ENCODE data around the gene PERM1.

Gene PERM1

GRCh38 chr1:945688-946556 lies 36.0 kb downstream of the PERM1 start:
- DNase-seq = no peak

GRCh38 chr1:944341-945325 lies 37.3 kb downstream of the PERM1 start:
- no peak for DNase-seq

DNA sequence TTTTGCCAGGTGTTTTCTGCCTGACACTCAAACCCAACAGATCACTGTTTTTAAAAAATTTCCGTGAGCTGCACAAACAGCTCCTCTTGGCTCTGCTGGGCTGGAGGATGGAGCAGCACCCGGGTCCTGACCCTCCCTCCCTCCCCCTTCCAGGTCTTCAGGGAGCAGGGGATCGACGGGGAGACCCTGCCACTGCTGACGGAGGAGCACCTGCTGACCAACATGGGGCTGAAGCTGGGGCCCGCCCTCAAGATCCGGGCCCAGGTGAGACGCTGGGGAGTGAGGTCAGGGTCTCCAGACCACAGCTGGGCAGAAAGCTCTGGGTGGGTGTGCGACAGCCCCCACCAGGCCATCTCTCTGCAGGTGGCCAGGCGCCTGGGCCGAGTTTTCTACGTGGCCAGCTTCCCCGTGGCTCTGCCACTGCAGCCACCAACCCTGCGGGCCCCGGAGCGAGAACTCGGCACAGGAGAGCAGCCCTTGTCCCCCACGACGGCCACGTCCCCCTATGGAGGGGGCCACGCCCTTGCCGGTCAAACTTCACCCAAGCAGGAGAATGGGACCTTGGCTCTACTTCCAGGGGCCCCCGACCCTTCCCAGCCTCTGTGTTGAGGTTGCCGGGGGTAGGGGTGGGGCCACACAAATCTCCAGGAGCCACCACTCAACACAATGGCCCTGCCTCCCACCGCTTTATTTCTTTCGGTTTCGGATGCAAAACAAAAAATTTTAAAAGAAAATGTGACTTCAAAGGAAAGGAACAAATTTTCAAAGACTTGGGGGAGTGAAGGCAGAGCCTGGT lies 38.1 kb downstream of the PERM1 start:
- DNase-seq = no peak

GRCh38 chr1:942864-943533 lies 38.9 kb downstream of the PERM1 start:
- peak; percentile 27 to 68 for DNase-seq

GRCh38 chr1:942411-942821 lies 39.5 kb downstream of the PERM1 start:
- DNase-seq = peak in 1 of 2 experiments; percentile 36

GRCh38 chr1:941588-942383 lies 40.1 kb downstream of the PERM1 start:
- DNase-seq = peak; percentile 83 to 95

DNA sequence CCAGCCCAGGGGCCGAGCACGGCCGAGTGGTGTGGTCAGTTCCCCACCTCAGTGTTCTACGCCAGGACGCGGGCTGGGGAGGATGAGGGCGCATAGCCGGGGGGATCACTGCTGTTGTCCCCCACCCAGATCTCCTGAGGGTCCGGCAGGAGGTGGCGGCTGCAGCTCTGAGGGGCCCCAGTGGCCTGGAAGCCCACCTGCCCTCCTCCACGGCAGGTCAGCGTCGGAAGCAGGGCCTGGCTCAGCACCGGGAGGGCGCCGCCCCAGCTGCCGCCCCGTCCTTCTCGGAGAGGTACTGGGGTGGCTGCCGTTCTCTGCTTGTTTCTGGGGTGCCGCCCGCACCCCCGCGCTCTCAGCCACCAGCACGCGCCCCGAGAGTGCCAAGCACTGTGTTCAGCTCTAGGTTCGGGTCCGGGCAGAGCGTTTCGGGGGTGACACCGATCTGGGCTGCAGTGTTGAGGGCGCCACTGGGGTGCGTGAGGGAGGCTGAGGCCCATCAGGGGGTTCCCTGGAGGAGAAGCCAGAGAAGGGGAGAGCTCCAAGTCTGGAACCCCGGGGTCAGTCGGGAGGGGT lies 40.8 kb downstream of the PERM1 start:
- no peak for DNase-seq

- DNase-seq = peak; percentile 70 to 90
Observed at GRCh38 chr1:940107-941014, 41.5 kb downstream of the PERM1 start.

GRCh38 chr1:939511-940106 lies 42.3 kb downstream of the PERM1 start:
- DNase-seq = no peak

- no peak for DNase-seq
Observed at GRCh38 chr1:938711-939489, 43.0 kb downstream of the PERM1 start.

GRCh38 chr1:938088-938683 lies 43.7 kb downstream of the PERM1 start:
- no peak for DNase-seq

- DNase-seq = no peak
Observed at GRCh38 chr1:937521-937920, 44.4 kb downstream of the PERM1 start.

DNA sequence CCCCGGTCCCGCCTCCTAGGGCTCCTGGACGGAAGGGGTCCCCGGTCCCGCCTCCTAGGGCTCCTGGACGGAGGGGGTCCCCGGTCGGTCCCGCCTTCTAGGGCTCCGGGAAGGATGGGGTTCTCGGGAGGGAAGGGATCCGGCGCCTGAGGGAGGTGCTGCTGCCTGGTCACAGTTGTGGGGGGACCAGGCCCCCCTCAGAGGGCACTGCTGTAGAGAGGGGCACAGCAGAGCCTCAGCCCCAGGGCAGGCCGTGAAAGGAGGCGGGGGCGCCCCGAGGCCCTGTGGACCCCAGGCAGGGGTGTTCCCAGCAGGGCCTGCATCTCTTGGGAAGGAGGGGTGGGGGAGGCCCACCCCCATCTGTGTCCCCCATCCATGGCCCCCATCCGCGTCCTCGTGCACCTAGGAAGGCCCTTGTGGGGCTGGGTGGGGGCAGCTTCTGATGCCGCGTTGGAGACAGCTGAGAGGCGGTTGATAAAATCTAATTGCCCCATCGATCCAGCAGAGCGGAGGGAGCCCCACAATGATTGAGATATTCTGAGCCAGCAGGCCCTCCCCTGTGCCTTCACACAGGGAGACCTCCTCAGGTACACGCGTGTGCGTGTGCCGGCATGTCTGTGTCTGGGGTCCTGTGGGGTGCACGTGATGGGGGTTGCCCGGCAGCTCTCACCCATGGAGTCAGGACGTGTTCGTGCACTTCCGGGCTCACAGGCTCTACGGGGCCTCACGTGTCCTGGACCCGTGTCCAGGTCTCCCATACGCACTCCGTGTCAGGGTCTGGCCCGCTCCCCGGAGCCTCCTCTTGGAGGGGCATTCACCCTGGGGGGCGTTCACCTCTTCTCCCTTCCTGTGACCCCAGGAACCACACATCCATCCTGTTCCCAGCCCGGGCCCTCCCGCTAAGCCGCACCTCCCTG lies 45.3 kb downstream of the PERM1 start:
- no peak for DNase-seq

DNA sequence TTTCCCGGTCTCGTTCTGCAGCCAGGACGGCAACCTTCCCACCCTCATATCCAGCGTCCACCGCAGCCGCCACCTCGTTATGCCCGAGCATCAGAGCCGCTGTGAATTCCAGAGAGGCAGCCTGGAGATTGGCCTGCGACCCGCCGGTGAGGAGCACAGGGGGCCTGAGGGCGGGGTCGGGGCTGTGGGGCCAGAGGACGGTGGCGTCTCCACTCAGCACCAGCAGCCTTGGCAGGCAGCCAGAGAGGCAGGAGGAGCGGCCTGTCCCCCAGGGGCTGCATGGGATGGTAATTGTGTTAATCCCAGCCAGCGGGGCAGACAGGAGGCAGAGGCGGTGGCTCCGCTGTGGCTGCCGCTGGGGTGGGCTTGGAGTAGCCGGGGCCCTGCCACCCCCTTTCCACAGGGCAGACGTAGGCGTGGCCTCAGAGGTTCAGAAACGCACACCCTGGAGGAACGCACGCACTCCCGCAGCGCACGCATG lies 46.1 kb downstream of the PERM1 start:
- DNase-seq = peak; percentile 52 to 80

- DNase-seq = no peak
Observed at GRCh38 chr1:934991-935750, 46.7 kb downstream of the PERM1 start.

GRCh38 chr1:933603-933940 lies 48.3 kb downstream of the PERM1 start:
- DNase-seq = no peak
